KMS-11 (cell line): ENCODE measurements around the gene SLC22A13.
"Not testable (repeated sequence)": the region's sequence is repeated elsewhere in the genome, so short reads cannot be mapped to it uniquely, and the experiment has no call there.

Experiments
- H2AFZ ChIP-seq: fragments of 200-600 bp; sonication (generic); 2 replicates; pipeline ENCODE4 v1.6.1; 2016; ENCODE audit warnings: antibody characterized with exemption, mixed run types, low read depth
- H3K27ac ChIP-seq: fragments of 200-600 bp; sonication (generic); 2 replicates; pipeline ENCODE4 v1.6.1; 2016; ENCODE audit warnings: mild to moderate bottlenecking, mixed run types
- H3K27me3 ChIP-seq: fragments of 200-600 bp; sonication (generic); 2 replicates; pipeline ENCODE4 v1.6.1; 2017; ENCODE audit warnings: mild to moderate bottlenecking, low read depth, mixed run types, moderate library complexity; ENCODE audit not compliant: insufficient read depth
- H3K36me3 ChIP-seq: fragments of 200-600 bp; sonication (generic); 2 replicates; pipeline ENCODE4 v1.6.1; 2017; ENCODE audit warnings: mild to moderate bottlenecking, mixed run types; ENCODE audit not compliant: insufficient read depth
- H3K4me1 ChIP-seq: fragments of 200-600 bp; sonication (generic); 2 replicates; pipeline ENCODE4 v1.6.1; 2016; ENCODE audit warnings: mild to moderate bottlenecking, low read depth, mixed run types; ENCODE audit not compliant: poor library complexity, severe bottlenecking
- H3K4me2 ChIP-seq: fragments of 200-600 bp; sonication (generic); 2 replicates; pipeline ENCODE4 v1.7.0; 2016; ENCODE audit warnings: mild to moderate bottlenecking, mixed run types
- H3K4me3 ChIP-seq: fragments of 200-600 bp; sonication (generic); IDR thresholded peaks from 2 replicates; pipeline ENCODE4 v1.6.1; 2017; ENCODE audit warnings: low read depth, low read length, mixed read lengths; ENCODE audit not compliant: insufficient read depth
- H3K79me2 ChIP-seq: fragments of 200-600 bp; sonication (generic); 2 replicates; pipeline ENCODE4 v1.6.1; 2016; ENCODE audit warnings: low read depth, mixed run types; ENCODE audit not compliant: insufficient read depth
- H3K9ac ChIP-seq: fragments of 200-600 bp; sonication (generic); 2 replicates; pipeline ENCODE4 v1.6.1; 2016; ENCODE audit warnings: mild to moderate bottlenecking, mixed run types
- H4K20me1 ChIP-seq: fragments of 200-600 bp; sonication (generic); 2 replicates; pipeline ENCODE4 v1.6.1; 2016; ENCODE audit warnings: mild to moderate bottlenecking, mixed run types; ENCODE audit not compliant: insufficient read depth
- CTCF ChIP-seq: fragments of 200-600 bp; sonication (generic); conservative IDR thresholded peaks from 2 replicates; pipeline ENCODE4 v1.6.1; 2017; ENCODE audit warnings: low read depth, mild to moderate bottlenecking, antibody characterized with exemption, low read length, moderate library complexity, mixed read lengths

The SLC22A13 gene

DNA sequence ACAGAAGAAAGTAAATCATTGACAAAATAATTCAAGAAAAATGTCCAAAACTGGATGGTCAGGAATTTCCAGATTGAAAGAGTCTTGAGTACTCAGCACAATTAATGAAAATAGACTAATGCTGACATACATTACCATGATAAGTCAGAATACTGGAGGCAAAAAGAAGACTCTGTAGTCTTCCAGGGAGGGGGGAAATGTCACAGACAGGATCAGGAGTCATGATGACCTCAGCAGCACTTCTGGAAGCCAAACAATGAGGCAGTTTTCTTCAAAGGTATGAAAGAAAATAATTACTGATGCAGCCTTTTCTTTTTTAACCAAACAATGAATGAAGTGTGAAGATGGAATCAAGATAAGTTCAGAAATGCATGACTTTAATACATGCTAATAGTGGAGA is 30.1 kb upstream of the SLC22A13 start:
- H2AFZ ChIP-seq: no peak overlapping the region
- no peaks in the 10 kb centered on the region for H4K20me1 ChIP-seq
- no peaks in the 10 kb centered on the region for H3K4me1 ChIP-seq
- no peaks in the 10 kb centered on the region for H3K27me3 ChIP-seq
- H3K4me3 ChIP-seq: no peak overlapping the region
- no peaks in the 10 kb centered on the region for H3K36me3 ChIP-seq
- H3K27ac ChIP-seq: no peak overlapping the region
- no peak overlapping the region for H3K4me2 ChIP-seq
- no peak overlapping the region for H3K9ac ChIP-seq
- no peaks in the 10 kb centered on the region for H3K79me2 ChIP-seq
- TF ChIP-seq CTCF: no peak

- H3K36me3 ChIP-seq: no peaks in the 10 kb centered on the region
- TF ChIP-seq CTCF: no peak
Observed at GRCh38 chr3:38238416-38239008, 27.1 kb upstream of the SLC22A13 start.

DNA sequence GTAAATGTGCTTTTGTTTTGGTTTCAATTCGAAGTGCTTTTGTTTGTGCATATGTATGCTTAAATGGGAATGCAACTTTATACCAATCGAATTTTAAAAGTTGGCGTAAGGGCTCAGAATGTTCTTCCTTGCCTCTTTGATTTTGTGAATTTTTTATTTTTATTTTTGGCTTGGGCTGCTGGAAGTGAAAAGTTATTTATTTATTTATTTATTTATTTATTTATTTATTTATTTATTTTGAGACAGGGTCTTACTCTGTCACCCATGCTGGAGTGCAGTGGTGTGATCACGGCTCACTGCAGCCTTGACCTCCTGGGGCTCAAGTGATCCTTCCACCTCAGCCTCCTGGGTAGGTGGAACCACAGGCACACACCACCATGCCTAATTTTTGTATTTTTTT is 22.8 kb upstream of the SLC22A13 start:
- not testable (repeated sequence) for H3K27ac ChIP-seq, H3K4me1 ChIP-seq, H3K4me2 ChIP-seq, H3K4me3 ChIP-seq, H2AFZ ChIP-seq, H3K79me2 ChIP-seq, H3K9ac ChIP-seq, H3K27me3 ChIP-seq, H3K36me3 ChIP-seq, H4K20me1 ChIP-seq

More at GRCh38 chr3:38238416-38239008, 27.1 kb upstream of the SLC22A13 start:
- H3K27ac ChIP-seq: no peak overlapping the region
- H2AFZ ChIP-seq: no peak overlapping the region
- no peaks in the 10 kb centered on the region for H3K4me1 ChIP-seq
- H4K20me1 ChIP-seq: no peaks in the 10 kb centered on the region
- H3K79me2 ChIP-seq: no peaks in the 10 kb centered on the region
- H3K4me2 ChIP-seq: no peak overlapping the region
- H3K9ac ChIP-seq: no peak overlapping the region
- H3K4me3 ChIP-seq: no peak overlapping the region
- no peaks in the 10 kb centered on the region for H3K27me3 ChIP-seq

DNA sequence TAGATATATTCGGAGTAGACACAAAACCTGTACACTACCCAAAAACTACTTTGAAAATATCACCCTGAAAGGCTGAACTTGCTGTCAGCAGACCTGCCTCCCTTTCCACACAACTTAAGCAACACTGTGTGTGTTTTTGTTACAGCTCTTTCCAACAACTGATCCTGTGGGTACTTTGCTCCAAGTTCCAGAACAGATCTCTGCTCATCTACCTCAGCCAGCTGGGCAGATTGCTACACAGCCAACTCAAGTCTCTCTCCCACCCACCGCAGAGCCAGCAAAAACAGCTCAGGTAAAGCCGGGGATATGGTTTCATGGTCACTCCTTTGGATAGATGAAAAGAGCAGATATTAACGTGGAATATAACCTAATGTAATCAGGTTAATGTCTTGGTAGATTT is 19.7 kb upstream of the SLC22A13 start:
- Histone ChIP-seq H3K9ac (no peak overlapping the region), H4K20me1 (no peaks in the 10 kb centered on the region), H3K27ac (no peak overlapping the region), H3K79me2 (no peaks in the 10 kb centered on the region), H3K27me3 (no peaks in the 10 kb centered on the region), H3K36me3 (no peaks in the 10 kb centered on the region), H3K4me2 (no peak overlapping the region), H2AFZ (no peak overlapping the region), H3K4me3 (no peak overlapping the region), H3K4me1 (no peaks in the 10 kb centered on the region)
- TF ChIP-seq CTCF: no peak

GRCh38 chr3:38247366-38248035 is 18.1 kb upstream of the SLC22A13 start:
- Histone ChIP-seq H4K20me1 (no peaks in the 10 kb centered on the region), H3K27me3 (no peaks in the 10 kb centered on the region), H3K36me3 (0 out of 2 replicates have a peak, but pooled peaks cover 2% of the 10 kb centered on the region), H2AFZ (no peak overlapping the region), H3K4me1 (no peaks in the 10 kb centered on the region), H3K4me3 (no peak overlapping the region), H3K27ac (no peak overlapping the region), H3K9ac (no peak overlapping the region), H3K79me2 (no peaks in the 10 kb centered on the region), H3K4me2 (no peak overlapping the region)
- TF ChIP-seq CTCF: no peak
